ENCODE data around the gene RBM44. TPM values are rescaled to one million over a fixed set of nuclear protein-coding genes. Genes with fewer than 3 reads are reported as not detected.
"Not testable (repeated sequence)": the region's sequence is repeated elsewhere in the genome, so short reads cannot be mapped to it uniquely, and the experiment has no call there.

Gene RBM44
- total RNA-seq (1 to 10 TPM in 2 of 4 donors, under 1 TPM in 2; 0.68 to 1.7 (median 1.2) TPM), polyA plus RNA-seq (under 1 TPM in 1 of 3 donors, not detected in 2; 0.12 TPM)

DNA sequence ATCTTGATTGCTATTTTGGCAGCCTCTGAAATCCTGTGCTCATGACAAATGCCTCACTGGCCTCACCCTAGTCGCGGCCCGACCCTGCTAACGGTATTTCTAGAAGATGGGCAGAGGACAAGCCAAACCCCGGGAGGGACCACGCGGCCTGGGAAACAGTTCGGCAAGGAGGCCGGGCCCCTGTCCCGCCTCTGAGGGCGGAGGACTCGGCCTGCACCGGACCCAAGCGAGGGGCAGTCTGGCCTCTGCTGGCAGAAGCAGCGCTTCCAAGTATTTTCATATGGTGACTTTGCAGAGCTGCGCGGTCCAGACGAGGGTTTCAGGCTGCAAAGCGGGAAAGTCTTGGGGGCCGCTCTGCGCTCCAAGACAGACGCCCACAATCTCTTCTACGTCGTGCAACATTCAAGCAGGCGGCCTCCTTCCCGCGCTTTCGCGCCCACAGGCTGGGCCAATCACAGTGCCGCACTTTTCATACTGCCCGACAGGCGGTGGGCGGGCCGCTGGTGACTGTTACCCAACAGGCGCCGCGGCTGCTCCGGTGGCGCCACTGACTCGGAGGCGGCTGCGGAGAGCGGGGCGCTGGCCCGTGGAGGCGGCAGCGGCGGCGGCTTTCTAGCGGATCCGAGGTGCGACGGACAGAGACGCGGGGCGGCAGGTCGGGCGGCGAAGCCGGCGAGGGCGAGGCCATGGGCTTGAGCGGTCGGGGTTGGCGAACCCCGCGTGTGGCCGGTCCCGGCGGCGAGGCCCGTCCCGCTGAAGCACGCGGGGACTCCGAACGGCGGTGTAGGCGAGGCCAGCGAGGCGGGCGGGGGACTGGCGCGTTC, at the start of gene RBM44:
TSS of gene RBM44 (plus strand) at position 544 of the 824 bp plus-strand sequence. CDS start 14,831 bp downstream, outside the sequence.
- Histone ChIP-seq H3K27ac (no peak within 1 kb of the TSS), H3K27me3 (no peaks in the 10 kb centered on the region), H3K9me3 (no peaks in the 10 kb centered on the region), H3K36me3 (no peaks in the 10 kb centered on the region), H3K4me1 (no peaks in the 10 kb centered on the region), H3K4me3 (no peak within 1 kb of the TSS)
- TF ChIP-seq POLR2A (IDR thresholded peaks at IDR 0.05) (no peak), CTCF (IDR thresholded peaks at IDR 0.05) (no peak)
- no peak for DNase-seq
- WGBS, 2 donors, result 85 to 94% methylated on average over 84 of the region's 84 CpGs
- intact Hi-C loops (cut with DNase I), result no loop called here

GRCh38 chr2:237749002-237749401, 49.6 kb upstream of the RBM44 start:
- Histone ChIP-seq H3K27ac (no peak overlapping the region), H3K36me3 (peaks cover 4 to 63% (median 39%) of the 10 kb centered on the region in 4 donors), H3K27me3 (no peaks in the 10 kb centered on the region), H3K4me1 (peaks cover 0 to 19% (median 16%) of the 10 kb centered on the region in 4 donors), H3K4me3 (no peak overlapping the region), H3K9me3 (no peaks in the 10 kb centered on the region)
- DNase-seq, result no peak
- TF ChIP-seq POLR2AphosphoS5 (IDR thresholded peaks at IDR 0.05) (no peak), EP300 (IDR thresholded peaks at IDR 0.05) (no peak), CTCF (IDR thresholded peaks at IDR 0.05) (no peak), POLR2A (IDR thresholded peaks at IDR 0.05) (no peak)
- WGBS, 2 donors, result 94% methylated on average over 11 of the region's 11 CpGs
- intact Hi-C loops (cut with DNase I), result loop anchor here (5.0 to 10.0 kb wide), 2 partner anchors 147 to 624 kb away; no protein-coding TSS in a partner anchor

- intact Hi-C loops (cut with DNase I), result loop anchor here (5.0 to 10.0 kb wide), 2 partner anchors 148 to 625 kb away; no protein-coding TSS in a partner anchor
- no peak overlapping the region for H3K4me3 ChIP-seq
- H3K27me3 ChIP-seq, result no peaks in the 10 kb centered on the region
- no peak overlapping the region for H3K27ac ChIP-seq
- H3K9me3 ChIP-seq, result no peaks in the 10 kb centered on the region
- TF ChIP-seq CTCF (IDR thresholded peaks at IDR 0.05), result no peak
- no peak for TF ChIP-seq POLR2A (IDR thresholded peaks at IDR 0.05)
- no peak for TF ChIP-seq POLR2AphosphoS5 (IDR thresholded peaks at IDR 0.05)
- no peak for TF ChIP-seq EP300 (IDR thresholded peaks at IDR 0.05)
- peaks cover 4 to 73% (median 48%) of the 10 kb centered on the region in 4 donors for H3K36me3 ChIP-seq
- 89 to 90% methylated on average over 2 of the region's 2 CpGs for WGBS, 2 donors
- peaks cover 0 to 10% (median 7%) of the 10 kb centered on the region in 4 donors for H3K4me1 ChIP-seq
- no peak for DNase-seq
These were observed 48.6 kb upstream of the RBM44 start for GRCh38 chr2:237749961-237750360.

- peaks cover 4 to 78% (median 53%) of the 10 kb centered on the region in 4 donors for H3K36me3 ChIP-seq
- H3K9me3 ChIP-seq; H3K4me1 ChIP-seq; H3K4me3 ChIP-seq; H3K27ac ChIP-seq; H3K27me3 ChIP-seq; DNase-seq; intact Hi-C loops (cut with DNase I): not testable (repeated sequence)
- WGBS, 2 donors, result 95 to 97% methylated on average over 15 of the region's 15 CpGs
These were observed 48.1 kb upstream of the RBM44 start for GRCh38 chr2:237750441-237750840.

GRCh38 chr2:237752761-237753165, 45.8 kb upstream of the RBM44 start:
- 54 to 77% methylated on average over 5 of the region's 5 CpGs for WGBS, 2 donors
- H3K4me3 ChIP-seq, result no peak overlapping the region
- H3K27me3 ChIP-seq, result no peaks in the 10 kb centered on the region
- TF ChIP-seq POLR2A (IDR thresholded peaks at IDR 0.05), result no peak
- TF ChIP-seq EP300 (IDR thresholded peaks at IDR 0.05), result no peak
- TF ChIP-seq CTCF (IDR thresholded peaks at IDR 0.05), result no peak
- TF ChIP-seq POLR2AphosphoS5 (IDR thresholded peaks at IDR 0.05), result no peak
- DNase-seq, result no peak
- no peaks in the 10 kb centered on the region for H3K4me1 ChIP-seq
- peaks cover 8 to 100% (median 70%) of the 10 kb centered on the region in 4 donors for H3K36me3 ChIP-seq
- no peak overlapping the region for H3K27ac ChIP-seq
- intact Hi-C loops (cut with DNase I), result no loop called here
- no peaks in the 10 kb centered on the region for H3K9me3 ChIP-seq
